PC-9 (cell line): ENCODE measurements around the gene EML2. TPM values are rescaled to one million over a fixed set of nuclear protein-coding genes. Genes with fewer than 3 reads are reported as not detected.

Source experiments
- BruUV-seq: library from RNA; stranded (reverse); fragments of 400-500 nt; replicated peaks from 2 replicates; lab custom pipeline; 2021; lab: Mats Ljungman, UMichigan
- CTCF ChIA-PET: fragments of 300-600 bp; sonication (Branson Sonifier 250); formaldehyde crosslinking; loops from one replicate; lab custom pipeline; 2022; ENCODE audit warnings: antibody characterized with exemption; lab: Charles Lee
- POLR2A ChIA-PET: fragments of 300-600 bp; sonication (Branson Sonifier 250); formaldehyde crosslinking; loops from one replicate; lab custom pipeline; 2022; ENCODE audit warnings: antibody characterized with exemption; ENCODE audit not compliant: unreplicated experiment; lab: Charles Lee
- DNase-seq, 2 experiments: peaks; one replicate each; pipeline versions ENCODE4 v3.0.0 to v3.0.0-alpha.2; 2015 to 2022; ENCODE audit warnings: mixed read lengths in 1 of 2
- H2AFZ ChIP-seq: fragments of 200-600 bp; sonication (generic); 2 replicates; pipeline ENCODE4 v1.8.1; 2017; ENCODE audit warnings: antibody characterized with exemption
- H3F3A ChIP-seq: fragments of 200-600 bp; sonication (generic); 2 replicates; pipeline ENCODE4 v1.8.1; 2017; ENCODE audit warnings: antibody characterized with exemption, mild to moderate bottlenecking, low read depth; ENCODE audit not compliant: insufficient read depth
- H3K27ac ChIP-seq: fragments of 200-600 bp; sonication (generic); 2 replicates; pipeline ENCODE4 v1.6.1; 2016; ENCODE audit warnings: mixed run types
- H3K27me3 ChIP-seq: fragments of 200-600 bp; sonication (generic); 2 replicates; pipeline ENCODE4 v1.6.1; 2016; ENCODE audit warnings: low read depth, mixed run types; ENCODE audit not compliant: insufficient read depth
- H3K36me3 ChIP-seq: fragments of 200-600 bp; sonication (generic); 2 replicates; pipeline ENCODE4 v1.6.1; 2016; ENCODE audit warnings: low read depth, mixed run types
- H3K4me1 ChIP-seq: fragments of 200-600 bp; sonication (generic); replicated peaks from 2 replicates; pipeline ENCODE4 v1.6.1; 2016; ENCODE audit warnings: mixed run types; ENCODE audit not compliant: insufficient read depth
- H3K4me2 ChIP-seq: fragments of 200-600 bp; sonication (generic); 2 replicates; pipeline ENCODE4 v1.6.1; 2017; ENCODE audit warnings: mixed run types
- H3K4me3 ChIP-seq: fragments of 200-600 bp; sonication (generic); 2 replicates; pipeline ENCODE4 v1.6.1; 2016; ENCODE audit warnings: mixed run types
- H3K79me2 ChIP-seq: fragments of 200-600 bp; sonication (generic); 2 replicates; pipeline ENCODE4 v1.6.1; 2017; ENCODE audit warnings: low read depth, mixed run types
- H3K9me2 ChIP-seq: fragments of 200-600 bp; sonication (generic); 2 replicates; pipeline ENCODE4 v1.8.1; 2017; ENCODE audit warnings: mild to moderate bottlenecking; ENCODE audit not compliant: insufficient read depth
- H3K9me3 ChIP-seq: fragments of 200-600 bp; sonication (generic); 2 replicates; pipeline ENCODE4 v1.8.1; 2016; ENCODE audit warnings: low read depth; ENCODE audit not compliant: insufficient read depth
- H4K20me1 ChIP-seq: fragments of 200-600 bp; sonication (generic); 2 replicates; pipeline ENCODE4 v1.8.1; 2017; ENCODE audit not compliant: insufficient read depth
- EZH2 ChIP-seq: fragments of 200-600 bp; sonication (generic); IDR thresholded peaks from 2 replicates; pipeline ENCODE4 v1.8.0; 2017; ENCODE audit warnings: antibody characterized with exemption, low read depth
- intact Hi-C: fragments of 100-400 bp; cut with micrococcal nuclease; formaldehyde crosslinking; loops from one replicate; pipeline ENCODE4 v1.10.0; 2022; ENCODE audit not compliant: unreplicated experiment
- total RNA-seq: library from RNA; stranded (reverse); gene quantifications from 2 replicates; pipeline ENCODE4 v1.2.3, GENCODE V29; 2021
- TF ChIP-seq, protein P1 (sequence below): fragments of 200-600 bp; sonication (generic); conservative IDR thresholded peaks from 2 replicates; pipeline ENCODE4 v1.6.1; 2017; ENCODE audit warnings: mixed run types, antibody characterized with exemption, mild to moderate bottlenecking, moderate library complexity

EML2 gene
- total RNA-seq, 1 experiment from 2014 or later: 61.7 TPM

DNA sequence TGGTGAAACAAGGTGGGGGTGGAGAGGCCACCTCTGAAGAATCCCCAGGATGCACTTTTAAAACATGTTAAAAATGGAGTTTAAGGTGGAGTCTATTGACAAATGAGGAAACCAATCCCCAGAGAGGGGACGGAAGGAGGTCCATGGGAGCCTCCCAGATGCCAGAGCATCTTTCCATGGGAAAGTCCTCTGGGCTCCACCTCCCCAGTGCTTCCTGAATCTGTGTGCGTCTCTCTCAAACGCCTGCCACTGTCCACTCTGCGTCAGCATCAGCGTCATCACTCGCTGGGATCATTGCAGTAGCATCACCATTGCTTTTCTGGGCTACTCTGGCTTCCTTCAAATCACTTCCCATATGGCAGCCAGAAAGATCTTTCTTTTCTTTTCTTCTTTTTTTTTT, 43.4 kb downstream of the EML2 start:
- intact Hi-C loops: no loop called here
- no TSS peak for BruUV-seq

DNA sequence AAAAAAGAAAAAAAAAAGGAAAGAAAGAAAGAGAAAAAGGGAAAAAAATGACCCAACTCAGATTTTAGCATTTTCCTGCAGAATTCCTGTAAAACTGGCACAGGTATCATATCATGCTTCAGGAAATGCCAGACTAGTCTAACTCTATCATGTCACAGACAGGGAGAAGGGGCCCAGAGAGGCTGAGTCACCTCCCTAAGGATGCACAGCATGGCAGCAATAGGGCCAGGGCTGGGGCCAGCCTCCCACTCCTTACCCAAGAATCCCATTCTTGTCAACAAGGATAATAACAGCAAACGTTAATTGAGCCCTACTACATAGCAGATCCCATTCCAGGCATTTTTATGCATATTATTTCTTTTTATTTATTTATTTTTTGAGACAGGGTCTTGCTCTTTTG, 45.7 kb downstream of the EML2 start:
- H3K27me3 ChIP-seq: peaks cover 20% of the 10 kb centered on the region
- H3K4me1 ChIP-seq: peaks cover 7% of the 10 kb centered on the region; the same call in 1 of the 2 replicates
- ChIA-PET POLR2A (no interaction called here), CTCF (interaction anchor here (0.7 kb wide), 2 partner anchors 38 to 57 kb away, joined by 4 to 10 read pairs; no protein-coding TSS in a partner anchor)
- no peaks in the 10 kb centered on the region for H4K20me1 ChIP-seq
- no peak overlapping the region for H3K27ac ChIP-seq
- H3K79me2 ChIP-seq: no peaks in the 10 kb centered on the region
- H3K36me3 ChIP-seq: no peaks in the 10 kb centered on the region
- no TSS peak for BruUV-seq
- TF ChIP-seq, protein P1, sequence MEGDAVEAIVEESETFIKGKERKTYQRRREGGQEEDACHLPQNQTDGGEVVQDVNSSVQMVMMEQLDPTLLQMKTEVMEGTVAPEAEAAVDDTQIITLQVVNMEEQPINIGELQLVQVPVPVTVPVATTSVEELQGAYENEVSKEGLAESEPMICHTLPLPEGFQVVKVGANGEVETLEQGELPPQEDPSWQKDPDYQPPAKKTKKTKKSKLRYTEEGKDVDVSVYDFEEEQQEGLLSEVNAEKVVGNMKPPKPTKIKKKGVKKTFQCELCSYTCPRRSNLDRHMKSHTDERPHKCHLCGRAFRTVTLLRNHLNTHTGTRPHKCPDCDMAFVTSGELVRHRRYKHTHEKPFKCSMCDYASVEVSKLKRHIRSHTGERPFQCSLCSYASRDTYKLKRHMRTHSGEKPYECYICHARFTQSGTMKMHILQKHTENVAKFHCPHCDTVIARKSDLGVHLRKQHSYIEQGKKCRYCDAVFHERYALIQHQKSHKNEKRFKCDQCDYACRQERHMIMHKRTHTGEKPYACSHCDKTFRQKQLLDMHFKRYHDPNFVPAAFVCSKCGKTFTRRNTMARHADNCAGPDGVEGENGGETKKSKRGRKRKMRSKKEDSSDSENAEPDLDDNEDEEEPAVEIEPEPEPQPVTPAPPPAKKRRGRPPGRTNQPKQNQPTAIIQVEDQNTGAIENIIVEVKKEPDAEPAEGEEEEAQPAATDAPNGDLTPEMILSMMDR: no peak
- TF ChIP-seq EZH2: no peak
- DNase-seq: peak in 1 of 2 experiments; percentile 0
- intact Hi-C loops: no loop called here
- H3K9me2 ChIP-seq: no peaks in the 10 kb centered on the region
- no peak overlapping the region for H3K4me2 ChIP-seq
- no peaks in the 10 kb centered on the region for H3F3A ChIP-seq
- H3K4me3 ChIP-seq: no peak overlapping the region
- H3K9me3 ChIP-seq: no peaks in the 10 kb centered on the region
- no peak overlapping the region for H2AFZ ChIP-seq

More for the DNA sequence above, 43.4 kb downstream of the EML2 start:
- ChIA-PET CTCF (no interaction called here), POLR2A (no interaction called here)
- Histone ChIP-seq H3F3A (no peaks in the 10 kb centered on the region), H3K9me2 (no peaks in the 10 kb centered on the region), H3K36me3 (no peaks in the 10 kb centered on the region), H3K4me3 (no peak overlapping the region), H3K27ac (no peak overlapping the region), H3K9me3 (no peaks in the 10 kb centered on the region), H4K20me1 (no peaks in the 10 kb centered on the region), H2AFZ (no peak overlapping the region), H3K4me2 (no peak overlapping the region), H3K27me3 (peaks cover 43% of the 10 kb centered on the region), H3K4me1 (peaks cover 7% of the 10 kb centered on the region; the same call in 1 of the 2 replicates), H3K79me2 (no peaks in the 10 kb centered on the region)
- peak in 1 of 2 experiments; percentile 15 for DNase-seq
- no peak for TF ChIP-seq EZH2
- TF ChIP-seq, protein P1: no peak

DNA sequence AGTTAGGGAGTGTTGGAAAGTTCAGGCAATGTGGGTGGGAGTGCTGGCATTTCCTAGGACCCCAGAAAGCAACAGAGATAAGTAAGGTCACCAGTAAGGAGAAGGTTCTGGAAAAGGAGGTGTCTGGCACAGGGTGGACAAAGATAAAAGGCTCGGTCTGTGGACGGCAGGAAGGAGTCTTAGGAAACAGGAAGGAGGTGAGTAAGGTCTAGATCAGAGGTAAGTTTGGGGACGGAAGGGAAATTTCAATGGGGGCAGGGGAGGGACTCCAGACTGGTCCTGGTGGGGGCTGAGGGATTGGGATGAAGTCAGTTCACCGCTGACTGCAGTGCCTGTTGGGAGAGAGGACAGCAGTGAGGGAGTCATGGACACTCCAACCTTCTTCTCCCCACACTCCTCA, 46.8 kb downstream of the EML2 start:
- CTCF ChIA-PET: interaction anchor here (1.1 to 1.9 kb wide), 2 partner anchors 50 to 778 kb away, joined by 4 to 11 read pairs; no protein-coding TSS in a partner anchor
- no peaks in the 10 kb centered on the region for H3F3A ChIP-seq
- no peaks in the 10 kb centered on the region for H3K4me1 ChIP-seq
- no peak overlapping the region for H3K4me3 ChIP-seq
- no peak overlapping the region for H3K27ac ChIP-seq
- peaks cover 9% of the 10 kb centered on the region; the same call in 1 of the 2 replicates for H3K27me3 ChIP-seq
- intact Hi-C loops: no loop called here
- TF ChIP-seq, protein P1: no peak
- no peak for TF ChIP-seq EZH2
- POLR2A ChIA-PET: no interaction called here
- H3K9me2 ChIP-seq: no peaks in the 10 kb centered on the region
- H3K79me2 ChIP-seq: no peaks in the 10 kb centered on the region
- H3K9me3 ChIP-seq: no peaks in the 10 kb centered on the region
- no peaks in the 10 kb centered on the region for H4K20me1 ChIP-seq
- H2AFZ ChIP-seq: 0 out of 2 replicates have a peak overlapping the region, but pooled peaks have one; percentile 4
- H3K4me2 ChIP-seq: no peak overlapping the region
- no peaks in the 10 kb centered on the region for H3K36me3 ChIP-seq
- DNase-seq: peak in 1 of 2 experiments; percentile 3
- no TSS peak for BruUV-seq
